GM18858 (cell line): Measurements from ENCODE around the gene MAML1.
"Not testable (repeated sequence)": the region's sequence is repeated elsewhere in the genome, so short reads cannot be mapped to it uniquely, and the experiment has no call there.

Source experiments
- ATAC-seq: cut with Tn5 transposase; IDR thresholded peaks from one replicate; pipeline ENCODE4 v1.9.1; 2021; ENCODE audit not compliant: unreplicated experiment

The MAML1 gene

GRCh38 chr5:179732918-179733771 is 523 bp downstream of the MAML1 start:
- peak; percentile 13 for ATAC-seq

- ATAC-seq: no peak
Measured at GRCh38 chr5:179733772-179734126, 1.1 kb downstream of the MAML1 start.

- ATAC-seq: no peak
Measured at GRCh38 chr5:179734536-179735164, 2.0 kb downstream of the MAML1 start.

- no peak for ATAC-seq
Measured at GRCh38 chr5:179738742-179739141, 6.1 kb downstream of the MAML1 start.

GRCh38 chr5:179744106-179744505 is 11.5 kb downstream of the MAML1 start:
- ATAC-seq: not testable (repeated sequence)

- ATAC-seq: no peak
Measured at GRCh38 chr5:179746872-179747271, 14.2 kb downstream of the MAML1 start.

GRCh38 chr5:179747811-179748210 is 15.2 kb downstream of the MAML1 start:
- no peak for ATAC-seq

- ATAC-seq: no peak
Measured at GRCh38 chr5:179749857-179750508, 17.4 kb downstream of the MAML1 start.

GRCh38 chr5:179753971-179754370 is 21.3 kb downstream of the MAML1 start:
- no peak for ATAC-seq

GRCh38 chr5:179755022-179755421 is 22.4 kb downstream of the MAML1 start:
- no peak for ATAC-seq

- no peak for ATAC-seq
Measured at GRCh38 chr5:179758955-179759354, 26.3 kb downstream of the MAML1 start.

GRCh38 chr5:179759581-179760551 is 27.2 kb downstream of the MAML1 start:
- no peak for ATAC-seq

- ATAC-seq: no peak
Measured at GRCh38 chr5:179762079-179762780, 29.6 kb downstream of the MAML1 start.

GRCh38 chr5:179762781-179763176 is 30.2 kb downstream of the MAML1 start:
- ATAC-seq: no peak

- no peak for ATAC-seq
Measured at GRCh38 chr5:179763215-179763945, 30.8 kb downstream of the MAML1 start.

- ATAC-seq: no peak
Measured at GRCh38 chr5:179764056-179764455, 31.4 kb downstream of the MAML1 start.

- no peak for ATAC-seq
Measured at GRCh38 chr5:179765400-179765799, 32.8 kb downstream of the MAML1 start.

GRCh38 chr5:179766021-179766725 is 33.6 kb downstream of the MAML1 start:
- no peak for ATAC-seq
